KMS-11 (cell line): Measurements from ENCODE around the gene HORMAD2.

Source experiments
- H2AFZ ChIP-seq: fragments of 200-600 bp; sonication (generic); 2 replicates; pipeline ENCODE4 v1.6.1; 2016; ENCODE audit warnings: antibody characterized with exemption, mixed run types, low read depth
- H3K27ac ChIP-seq: fragments of 200-600 bp; sonication (generic); 2 replicates; pipeline ENCODE4 v1.6.1; 2016; ENCODE audit warnings: mild to moderate bottlenecking, mixed run types
- H3K27me3 ChIP-seq: fragments of 200-600 bp; sonication (generic); 2 replicates; pipeline ENCODE4 v1.6.1; 2017; ENCODE audit warnings: mild to moderate bottlenecking, low read depth, mixed run types, moderate library complexity; ENCODE audit not compliant: insufficient read depth
- H3K36me3 ChIP-seq: fragments of 200-600 bp; sonication (generic); 2 replicates; pipeline ENCODE4 v1.6.1; 2017; ENCODE audit warnings: mild to moderate bottlenecking, mixed run types; ENCODE audit not compliant: insufficient read depth
- H3K4me1 ChIP-seq: fragments of 200-600 bp; sonication (generic); 2 replicates; pipeline ENCODE4 v1.6.1; 2016; ENCODE audit warnings: mild to moderate bottlenecking, low read depth, mixed run types; ENCODE audit not compliant: poor library complexity, severe bottlenecking
- H3K4me2 ChIP-seq: fragments of 200-600 bp; sonication (generic); 2 replicates; pipeline ENCODE4 v1.7.0; 2016; ENCODE audit warnings: mild to moderate bottlenecking, mixed run types
- H3K4me3 ChIP-seq: fragments of 200-600 bp; sonication (generic); IDR thresholded peaks from 2 replicates; pipeline ENCODE4 v1.6.1; 2017; ENCODE audit warnings: low read depth, low read length, mixed read lengths; ENCODE audit not compliant: insufficient read depth
- H3K79me2 ChIP-seq: fragments of 200-600 bp; sonication (generic); 2 replicates; pipeline ENCODE4 v1.6.1; 2016; ENCODE audit warnings: low read depth, mixed run types; ENCODE audit not compliant: insufficient read depth
- H3K9ac ChIP-seq: fragments of 200-600 bp; sonication (generic); 2 replicates; pipeline ENCODE4 v1.6.1; 2016; ENCODE audit warnings: mild to moderate bottlenecking, mixed run types
- H4K20me1 ChIP-seq: fragments of 200-600 bp; sonication (generic); 2 replicates; pipeline ENCODE4 v1.6.1; 2016; ENCODE audit warnings: mild to moderate bottlenecking, mixed run types; ENCODE audit not compliant: insufficient read depth
- CTCF ChIP-seq: fragments of 200-600 bp; sonication (generic); conservative IDR thresholded peaks from 2 replicates; pipeline ENCODE4 v1.6.1; 2017; ENCODE audit warnings: low read depth, mild to moderate bottlenecking, antibody characterized with exemption, low read length, moderate library complexity, mixed read lengths

The HORMAD2 gene

DNA sequence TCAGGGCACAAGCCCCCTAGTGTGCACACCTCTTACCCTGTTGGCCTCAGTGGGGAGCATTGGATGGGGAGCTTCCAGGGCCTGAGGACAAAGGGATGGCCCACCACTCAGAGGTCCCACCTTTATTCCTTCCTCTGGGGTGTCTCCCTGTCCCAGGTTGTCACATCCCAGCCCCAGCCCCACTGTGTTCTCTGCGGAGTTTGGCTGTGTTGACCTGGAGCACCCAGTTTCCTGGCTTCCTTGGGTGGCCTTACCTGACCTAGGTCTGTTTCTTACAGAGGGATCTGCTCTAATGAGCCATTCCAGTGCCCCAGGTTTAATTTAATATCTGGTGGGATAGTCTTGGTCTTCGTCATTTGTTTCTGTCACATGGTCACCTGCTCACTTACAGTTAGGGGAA is 38.8 kb upstream of the HORMAD2 start:
- no peak overlapping the region for H3K27ac ChIP-seq
- no peak for TF ChIP-seq CTCF
- no peaks in the 10 kb centered on the region for H4K20me1 ChIP-seq
- no peak overlapping the region for H2AFZ ChIP-seq
- H3K4me3 ChIP-seq, result no peak overlapping the region
- no peaks in the 10 kb centered on the region for H3K4me1 ChIP-seq
- no peaks in the 10 kb centered on the region for H3K79me2 ChIP-seq
- H3K36me3 ChIP-seq, result no peaks in the 10 kb centered on the region
- no peaks in the 10 kb centered on the region for H3K27me3 ChIP-seq
- H3K4me2 ChIP-seq, result no peak overlapping the region
- no peak overlapping the region for H3K9ac ChIP-seq

DNA sequence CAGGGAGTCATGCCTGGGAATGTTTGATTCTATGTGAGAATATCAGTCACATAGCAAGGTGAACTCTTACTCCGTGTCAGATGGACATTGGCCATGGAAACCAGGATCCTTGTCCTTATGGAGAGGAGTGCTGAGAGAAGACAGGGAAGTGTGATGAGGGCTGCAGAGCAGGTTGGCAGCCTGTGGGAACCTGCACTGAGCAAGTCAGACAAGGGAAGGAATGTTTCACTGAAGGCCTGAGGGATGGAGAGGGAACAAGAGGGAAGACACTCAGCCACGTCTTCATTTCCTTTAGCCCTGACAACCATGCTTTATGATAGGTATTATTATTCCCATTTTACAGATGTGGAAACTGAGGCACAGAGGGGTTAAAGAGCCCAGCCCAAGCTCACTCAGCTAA is 38.4 kb upstream of the HORMAD2 start:
- no peak overlapping the region for H3K9ac ChIP-seq

DNA sequence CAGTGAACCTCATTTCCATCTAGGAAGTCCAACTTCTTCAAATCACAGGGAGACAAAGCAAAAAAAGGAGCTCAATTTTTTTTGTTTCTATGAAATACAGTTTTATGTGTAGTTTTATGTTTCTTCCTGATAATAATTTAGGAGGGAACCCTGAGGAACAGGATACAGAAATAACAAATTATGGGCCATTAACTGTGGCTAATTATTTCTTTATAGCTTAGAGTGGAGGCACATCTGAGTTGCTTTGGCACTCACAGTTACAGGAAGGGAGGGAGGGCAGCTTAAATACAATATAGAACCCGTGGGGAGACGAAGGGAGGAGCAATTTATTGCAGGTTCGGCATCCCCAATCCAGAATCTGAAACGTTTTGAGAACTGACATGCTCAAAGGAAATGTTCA is 37.1 kb upstream of the HORMAD2 start:
- no peaks in the 10 kb centered on the region for H4K20me1 ChIP-seq
- no peak overlapping the region for H3K4me2 ChIP-seq
- no peaks in the 10 kb centered on the region for H3K4me1 ChIP-seq
- H3K27me3 ChIP-seq, result no peaks in the 10 kb centered on the region
- H3K27ac ChIP-seq, result no peak overlapping the region
- no peak overlapping the region for H2AFZ ChIP-seq
- H3K4me3 ChIP-seq, result no peak overlapping the region
- H3K36me3 ChIP-seq, result no peaks in the 10 kb centered on the region
- TF ChIP-seq CTCF, result no peak
- H3K79me2 ChIP-seq, result no peaks in the 10 kb centered on the region
- H3K9ac ChIP-seq, result no peak overlapping the region

More for the DNA sequence above, 38.4 kb upstream of the HORMAD2 start:
- no peaks in the 10 kb centered on the region for H3K36me3 ChIP-seq
- TF ChIP-seq CTCF, result no peak
- H2AFZ ChIP-seq, result no peak overlapping the region
- no peaks in the 10 kb centered on the region for H3K4me1 ChIP-seq
- H3K79me2 ChIP-seq, result no peaks in the 10 kb centered on the region
- no peaks in the 10 kb centered on the region for H4K20me1 ChIP-seq
- no peak overlapping the region for H3K4me3 ChIP-seq
- H3K4me2 ChIP-seq, result no peak overlapping the region
- H3K27me3 ChIP-seq, result no peaks in the 10 kb centered on the region
- no peak overlapping the region for H3K27ac ChIP-seq

DNA sequence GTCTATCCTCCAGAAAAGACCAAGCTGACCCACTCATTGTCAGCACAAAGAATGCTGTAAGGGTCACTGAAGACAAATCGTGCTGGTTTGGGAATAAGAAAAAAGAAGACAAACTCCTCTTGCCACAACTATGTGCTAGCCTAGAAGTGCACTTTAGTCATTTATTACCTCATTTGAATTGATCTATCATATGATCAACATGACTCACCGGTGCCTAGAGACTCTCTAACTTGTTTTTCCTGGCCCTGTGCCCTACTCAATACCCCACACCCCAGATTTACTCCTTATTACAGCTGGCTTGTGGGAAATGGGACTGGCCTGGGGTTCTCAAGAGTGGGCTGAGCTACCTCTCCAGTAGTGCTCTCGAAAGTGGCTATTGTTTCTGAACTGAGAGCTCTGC is 35.9 kb upstream of the HORMAD2 start:
- Histone ChIP-seq H3K9ac (no peak overlapping the region), H3K27ac (no peak overlapping the region), H3K27me3 (no peaks in the 10 kb centered on the region), H3K4me2 (no peak overlapping the region), H4K20me1 (no peaks in the 10 kb centered on the region), H3K4me1 (no peaks in the 10 kb centered on the region), H3K79me2 (no peaks in the 10 kb centered on the region), H3K4me3 (no peak overlapping the region), H3K36me3 (no peaks in the 10 kb centered on the region), H2AFZ (no peak overlapping the region)
- TF ChIP-seq CTCF, result no peak
